Hematopoietic multipotent progenitor cell treated with erythropoietin and hydrocortisone succinate and interleukin-3 and kit ligand, for 8 days (in vitro differentiated cells): ENCODE results near the gene OGDH.
"Not testable (repeated sequence)": the region's sequence is repeated elsewhere in the genome, so short reads cannot be mapped to it uniquely, and the experiment has no call there.

Experiments used
- DNase-seq: peaks from one replicate; pipeline ENCODE4 v3.0.0-alpha.2; 2015

The OGDH gene

DNA sequence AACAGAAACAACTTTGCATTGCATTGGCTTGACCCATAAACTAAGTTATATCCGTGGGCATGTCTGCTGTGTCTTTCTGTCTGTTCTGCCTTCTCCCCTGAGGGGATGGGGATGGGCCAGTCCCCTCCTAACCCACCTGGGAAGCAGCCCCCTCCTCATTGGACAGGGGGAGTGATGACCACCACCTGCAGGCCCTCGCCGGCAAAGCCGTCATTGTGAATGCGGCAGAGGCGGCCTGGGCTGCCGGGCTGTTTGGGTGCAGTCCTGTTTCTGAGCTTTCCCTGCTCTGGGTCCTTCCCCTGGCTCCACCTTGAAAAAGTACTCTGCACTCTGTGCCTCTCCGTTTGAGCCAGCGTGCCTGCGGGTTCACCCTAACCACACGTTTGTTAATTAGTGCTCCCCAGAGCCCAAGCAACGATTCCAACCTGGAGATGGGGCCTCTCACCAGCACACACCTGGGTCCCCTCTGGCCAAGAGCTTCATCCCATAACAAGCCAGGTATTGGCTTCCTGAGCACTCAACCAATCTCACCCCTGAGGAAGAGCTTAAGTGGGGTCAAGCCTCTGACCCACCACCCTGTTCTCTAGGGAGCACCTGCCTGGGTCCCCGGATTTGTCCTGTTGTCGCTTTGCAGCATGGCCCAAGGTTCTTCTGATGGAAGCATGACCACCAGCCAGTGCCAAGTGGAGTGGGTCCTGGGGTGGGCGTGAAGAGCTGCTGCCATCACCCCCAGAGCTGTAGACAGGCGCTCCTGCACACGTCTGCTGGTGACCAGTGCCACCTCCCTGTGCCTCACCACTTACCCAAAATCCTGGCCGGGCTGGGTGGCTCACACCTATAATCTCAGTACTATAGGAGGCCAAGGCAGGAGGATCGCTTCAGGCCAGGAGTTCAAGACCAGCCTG is 102.8 kb downstream of the OGDH start:
- DNase-seq: no peak

DNA sequence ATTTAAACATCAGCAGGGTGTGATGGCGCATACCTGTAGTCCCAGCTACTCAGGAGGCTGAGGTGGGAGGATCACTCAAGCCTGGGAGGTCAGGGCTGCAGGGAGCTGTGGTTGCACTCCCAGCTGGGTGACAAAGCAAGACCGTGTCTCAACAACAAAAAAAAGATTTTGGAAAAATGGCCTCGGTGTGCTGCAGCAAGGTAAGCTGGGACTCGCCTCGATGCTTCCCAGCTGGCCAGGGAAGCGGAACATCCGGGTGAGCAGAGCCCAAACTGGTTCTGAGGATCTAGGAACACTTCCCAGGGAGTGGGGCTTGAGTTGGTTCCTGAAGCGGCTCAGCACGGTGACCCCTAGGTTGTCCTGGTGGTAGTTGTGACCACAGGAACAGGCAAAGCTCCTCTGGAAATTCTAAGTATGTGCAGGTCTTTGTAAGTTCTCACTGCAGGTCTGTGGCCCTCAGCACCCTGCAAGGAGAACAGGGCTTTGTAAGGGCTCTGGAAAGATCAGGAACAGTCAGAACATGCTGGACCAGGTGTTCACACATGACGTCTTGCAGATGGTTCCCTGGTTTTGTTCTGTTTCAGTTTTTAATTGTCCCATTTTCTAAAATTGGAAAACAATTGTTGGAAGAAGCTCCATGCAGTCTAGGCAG is 103.6 kb downstream of the OGDH start:
- DNase-seq: no peak

- no peak for DNase-seq
These were observed 105.1 kb downstream of the OGDH start for GRCh38 chr7:44711528-44711927.

- no peak for DNase-seq
These were observed 105.6 kb downstream of the OGDH start for GRCh38 chr7:44712012-44712411.

GRCh38 chr7:44713141-44713540 is 106.7 kb downstream of the OGDH start:
- no peak for DNase-seq

- no peak for DNase-seq
These were observed 107.4 kb downstream of the OGDH start for GRCh38 chr7:44713680-44714335.

DNA sequence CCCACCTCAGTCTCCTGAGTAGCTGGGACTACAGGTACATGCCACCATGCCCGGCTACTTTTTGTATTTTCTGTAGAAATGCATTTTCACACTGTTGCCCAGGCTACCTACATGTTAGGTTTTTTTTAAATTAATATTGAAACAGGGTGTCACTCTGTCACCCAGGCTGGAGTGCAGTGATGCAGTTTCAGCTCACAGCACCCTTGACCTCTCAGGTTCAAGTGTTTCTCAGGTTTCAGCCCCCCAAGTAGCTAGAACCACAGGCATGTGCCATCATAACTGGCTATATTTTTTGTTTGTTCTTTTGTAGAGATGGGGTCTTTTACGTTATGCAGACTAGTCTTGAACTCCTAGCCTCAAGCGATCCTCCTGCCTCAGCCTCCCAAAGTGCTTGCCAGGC is 109.8 kb downstream of the OGDH start:
- no peak for DNase-seq

DNA sequence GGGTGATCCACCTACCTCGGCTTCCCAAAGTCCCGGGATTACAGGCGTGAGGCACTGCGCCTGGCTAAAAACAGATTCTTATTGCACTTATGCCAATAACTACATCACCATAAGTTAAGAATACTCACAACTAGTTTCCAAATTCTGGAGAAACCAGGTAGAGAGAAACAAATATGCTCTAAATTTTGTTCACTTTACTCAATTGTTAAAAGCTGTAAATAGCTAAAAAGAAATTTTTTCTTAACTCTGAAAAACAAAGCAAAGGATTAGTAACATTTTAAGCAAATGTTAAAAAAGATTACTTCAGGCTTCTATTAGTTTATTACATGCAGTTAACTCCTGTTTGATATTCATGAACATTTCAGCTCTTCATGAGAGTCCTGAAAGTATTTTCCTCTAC is 113.9 kb downstream of the OGDH start:
- no peak for DNase-seq

DNA sequence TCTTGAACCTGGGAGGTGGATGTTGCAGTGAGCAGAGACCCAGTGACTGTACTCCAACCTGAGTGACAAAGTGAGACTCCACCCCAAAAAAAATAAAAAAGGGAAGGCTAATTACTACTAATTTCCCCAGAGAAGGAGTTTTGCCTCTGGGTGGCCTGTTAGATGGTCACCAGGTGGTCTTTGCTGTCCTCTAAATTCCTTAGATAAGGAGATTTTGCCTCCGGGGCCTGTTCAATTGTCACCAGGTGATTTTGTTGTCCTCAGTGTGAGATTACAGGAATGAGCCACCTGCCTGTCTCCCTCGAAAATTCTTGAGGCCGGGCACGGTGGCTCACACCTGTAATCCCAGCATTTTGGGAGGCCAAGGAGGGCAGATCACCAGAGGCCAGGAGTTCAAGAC is 117.8 kb downstream of the OGDH start:
- no peak for DNase-seq

DNA sequence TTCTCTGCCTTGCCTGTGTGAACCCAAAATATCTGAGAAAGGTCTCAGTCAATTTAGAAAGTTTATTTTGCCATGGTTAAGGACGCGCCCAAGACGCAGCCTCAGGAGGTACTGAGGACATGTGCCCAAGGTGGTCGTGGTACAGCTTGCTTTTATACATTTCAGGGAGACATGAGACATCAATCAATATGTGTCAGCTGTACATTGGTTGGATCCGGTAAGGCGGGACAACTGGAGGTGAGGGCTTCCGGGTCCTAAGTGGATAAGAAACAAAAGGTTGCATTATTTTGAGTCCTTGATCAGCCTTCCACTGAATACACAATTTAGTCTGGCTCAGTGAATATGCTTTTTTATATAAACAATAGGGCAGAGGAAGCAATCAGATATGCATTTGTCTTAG is 119.8 kb downstream of the OGDH start:
- DNase-seq: not testable (repeated sequence)

GRCh38 chr7:44727158-44727936 is 120.9 kb downstream of the OGDH start:
- DNase-seq: no peak

DNA sequence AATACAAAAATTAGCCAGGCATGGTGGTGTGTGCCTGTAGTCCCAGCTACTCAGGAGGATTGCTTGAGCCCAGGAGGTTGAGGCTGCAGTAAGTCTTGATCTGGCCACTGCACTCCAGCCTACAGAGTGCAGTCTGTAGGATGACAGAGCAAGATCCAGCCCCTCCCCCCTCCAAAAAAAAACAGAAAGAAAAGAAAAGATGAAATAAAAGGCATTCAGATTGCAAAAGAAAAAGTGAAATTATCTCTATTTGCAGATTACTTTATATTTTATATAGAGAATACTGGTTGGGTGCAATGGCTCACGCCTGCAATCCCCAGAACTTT is 121.5 kb downstream of the OGDH start:
- DNase-seq: no peak

GRCh38 chr7:44729949-44730590 is 123.6 kb downstream of the OGDH start:
- DNase-seq: no peak

DNA sequence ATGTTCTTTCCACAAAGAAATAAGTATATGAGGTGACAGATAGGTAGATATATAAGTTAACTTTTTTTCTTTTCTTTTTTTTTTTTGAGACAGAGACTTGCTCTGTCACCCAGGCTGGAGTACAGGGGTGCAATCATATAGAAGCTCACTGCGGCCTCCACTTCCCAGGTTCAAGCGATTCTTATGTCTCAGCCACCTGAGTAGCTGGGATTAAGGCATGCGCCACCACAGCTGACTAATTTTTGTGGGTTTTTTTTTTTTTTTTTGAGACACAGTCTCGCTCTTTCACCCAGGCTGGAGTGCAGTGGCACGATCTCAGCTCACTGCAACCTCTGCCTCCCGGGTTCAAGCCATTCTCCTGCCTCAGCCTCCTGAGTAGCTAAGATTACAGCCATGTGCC is 126.5 kb downstream of the OGDH start:
- not testable (repeated sequence) for DNase-seq

GRCh38 chr7:44733708-44734481 is 127.5 kb downstream of the OGDH start:
- DNase-seq: no peak

DNA sequence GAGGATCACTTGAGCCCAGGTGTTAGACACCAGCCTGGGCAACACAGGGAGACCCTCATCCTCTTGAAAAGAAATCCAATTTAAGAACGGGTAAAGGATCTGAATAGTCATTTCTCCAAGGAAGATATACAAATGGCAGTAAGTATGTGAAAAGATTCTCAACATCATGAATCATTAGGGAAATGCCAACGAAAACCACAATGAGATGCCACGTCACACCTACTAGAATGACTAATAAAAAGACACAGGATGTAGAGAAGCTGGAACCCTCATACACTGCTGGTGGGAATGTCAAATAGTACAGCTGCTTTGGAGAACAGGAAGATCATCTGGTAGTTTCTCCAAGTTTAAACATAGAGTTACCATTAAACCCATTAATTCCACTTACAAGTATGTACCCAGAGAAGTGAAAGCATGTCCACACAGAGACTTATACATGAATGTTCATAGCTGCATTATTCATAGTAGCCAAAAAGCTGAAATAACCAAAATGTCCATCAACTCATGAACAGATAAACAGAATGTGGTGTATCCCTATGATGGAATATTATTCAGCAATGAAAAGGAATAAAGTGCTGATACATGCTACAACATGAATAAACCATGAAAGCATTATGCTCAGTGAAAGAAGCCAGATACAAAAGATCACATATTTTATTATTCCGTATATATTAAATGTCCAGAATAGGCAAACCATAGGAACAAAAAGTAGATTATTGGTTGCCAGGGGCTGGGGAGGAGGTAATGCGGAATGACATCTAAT is 129.2 kb downstream of the OGDH start:
- peak; percentile 21 for DNase-seq

DNA sequence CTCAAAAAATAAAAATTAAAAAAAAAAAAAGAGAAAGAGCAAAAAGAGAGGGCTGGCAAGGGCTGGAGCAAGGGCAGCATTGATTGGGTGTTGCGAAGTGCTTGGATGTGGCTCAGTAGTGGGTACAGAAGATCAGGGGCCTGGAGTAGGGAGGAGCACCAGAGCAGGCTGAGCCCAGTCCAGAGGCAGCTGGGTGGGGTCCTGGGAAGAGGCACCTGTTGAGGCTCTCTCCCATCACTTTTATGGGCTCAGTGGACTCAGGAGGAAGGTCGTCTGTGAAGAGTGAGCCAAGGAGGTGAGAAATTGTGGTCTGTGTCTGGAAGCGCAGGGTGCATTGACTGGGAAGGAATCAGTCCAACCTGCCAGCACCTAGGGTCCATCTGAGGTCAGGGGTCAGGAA is 130.5 kb downstream of the OGDH start:
- DNase-seq: no peak

DNA sequence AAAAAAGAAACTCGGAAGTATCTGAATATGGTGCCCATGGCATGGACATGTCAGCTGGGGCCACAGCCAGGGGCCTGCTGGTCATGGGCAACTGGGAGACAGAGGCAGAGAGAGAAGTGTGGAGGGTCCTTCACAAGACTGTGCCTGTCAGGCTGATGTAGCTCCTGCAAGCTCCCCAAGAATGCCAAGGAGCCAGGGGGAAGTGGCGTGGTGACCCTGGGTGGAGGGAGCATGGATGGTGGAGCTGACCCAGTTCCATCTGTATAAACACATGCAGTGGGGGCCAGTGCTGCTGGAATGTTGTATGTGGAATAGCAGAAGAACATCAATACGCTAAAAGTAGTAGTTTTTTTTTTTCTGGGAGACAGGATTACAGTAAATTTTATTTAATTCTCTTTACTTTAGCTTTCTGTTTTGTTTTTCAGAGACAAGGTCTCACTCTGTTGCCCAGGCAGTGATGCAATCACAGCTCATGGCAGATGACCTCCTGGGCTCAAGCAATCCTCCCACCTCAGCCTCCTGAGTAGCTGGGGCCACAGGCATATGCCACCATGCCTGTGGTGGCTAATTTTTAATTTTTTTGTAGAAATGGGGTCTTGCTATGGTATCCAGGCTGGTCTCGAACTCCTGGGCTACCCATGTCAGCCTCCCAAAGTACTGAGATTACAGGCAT is 131.8 kb downstream of the OGDH start:
- DNase-seq: no peak

DNA sequence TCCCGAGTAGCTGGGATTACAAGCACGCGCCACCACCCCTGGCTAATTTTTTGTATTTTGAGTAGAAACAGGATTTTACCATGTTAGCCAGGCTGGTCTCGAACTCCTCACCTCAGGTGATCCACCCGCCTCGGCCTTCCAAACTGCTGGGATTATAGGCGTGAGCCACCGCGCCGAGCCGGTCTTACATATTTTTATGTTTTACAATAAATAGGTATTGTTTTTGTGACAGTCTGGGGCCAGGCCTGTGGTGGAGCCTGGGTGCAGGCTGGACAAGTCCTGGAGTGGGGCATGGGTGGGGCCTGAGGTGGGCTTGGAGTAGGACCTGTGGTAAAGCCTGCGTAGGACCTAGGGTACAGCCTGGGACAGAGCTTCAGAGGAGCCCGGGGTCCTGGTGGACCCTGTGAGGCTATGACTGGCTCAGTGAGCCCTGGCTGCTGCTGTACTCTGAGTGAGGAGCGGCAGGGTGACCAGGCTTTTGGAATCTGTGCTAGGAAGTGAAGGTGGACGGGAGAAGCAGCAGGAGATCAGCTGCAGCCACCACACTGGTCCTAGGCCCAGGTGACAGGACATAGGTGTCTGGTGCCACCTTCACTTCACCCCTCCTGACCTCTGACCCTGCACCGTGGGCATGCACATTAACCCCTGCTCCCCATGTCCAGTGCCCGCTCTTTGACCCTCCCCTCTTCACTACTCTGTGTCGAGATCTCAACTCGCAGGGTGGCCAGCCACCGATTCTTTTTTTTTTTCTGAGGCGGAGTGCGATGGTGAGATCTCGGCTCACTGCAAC is 132.6 kb downstream of the OGDH start:
- DNase-seq: no peak

DNA sequence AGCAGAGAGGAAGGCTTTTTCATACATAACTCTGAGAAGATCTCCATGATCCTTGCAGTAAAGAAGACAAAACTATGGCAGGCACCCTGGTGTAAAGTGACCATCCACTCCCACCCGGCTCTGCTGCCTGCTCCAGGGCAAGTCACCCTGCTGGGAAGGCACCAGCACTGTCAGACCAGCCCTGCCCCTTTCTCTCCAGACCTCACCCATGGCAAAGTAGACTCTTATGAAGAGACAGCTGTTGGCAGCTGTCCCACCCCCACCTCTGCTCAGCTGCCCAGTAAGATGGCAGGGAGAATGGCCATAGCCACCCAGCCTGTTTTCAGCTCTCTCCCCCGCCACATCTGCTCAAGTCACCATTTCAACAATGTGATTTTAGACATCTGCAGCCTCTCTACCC is 133.6 kb downstream of the OGDH start:
- DNase-seq: no peak
